ENCODE data around the gene KLHL17. TPM values are rescaled to one million over a fixed set of nuclear protein-coding genes. Genes with fewer than 3 reads are reported as not detected.

KLHL17 gene
- total RNA-seq, 1 experiment from 2014 or later: 41.4 TPM

GRCh38 chr1:999725-1000356 is 39.5 kb downstream of the KLHL17 start, which contains the start of gene HES4:
TSS of gene HES4 (minus strand) at chr1:1000097. CDS start at chr1:999973, 124 bp downstream.
- no peak within 1 kb of the TSS for H3K27ac ChIP-seq (ENCODE audit: insufficient read length, low read depth, low read length)
- no peaks in the 10 kb centered on the region for H3K9me3 Mint-ChIP-seq
- H3K4me2 ChIP-seq (ENCODE audit: insufficient read depth, insufficient read length, low read length): peak within 1 kb of the TSS; percentile 19
- H2BK20ac ChIP-seq (ENCODE audit: low read depth, low read length, poor library complexity, severe bottlenecking): no peak within 1 kb of the TSS
- H2BK15ac ChIP-seq (ENCODE audit: low read depth, low read length): no peak within 1 kb of the TSS
- no peak within 1 kb of the TSS for H2BK5ac ChIP-seq (ENCODE audit: insufficient read length, low read length)
- H2AFZ ChIP-seq (ENCODE audit: low read length): no peak within 1 kb of the TSS
- H3K9ac ChIP-seq (ENCODE audit: extremely low read depth, insufficient read length, low read length): no peak within 1 kb of the TSS
- H3K79me1 ChIP-seq (ENCODE audit: insufficient read depth, low read depth, low read length, poor library complexity, severe bottlenecking): no peaks in the 10 kb centered on the region
- H3K9me3 ChIP-seq (ENCODE audit: control insufficient read depth, low read depth, low read length): no peaks in the 10 kb centered on the region
- H2BK120ac ChIP-seq (ENCODE audit: low read depth, low read length, poor library complexity, severe bottlenecking): no peak within 1 kb of the TSS
- no peak within 1 kb of the TSS for H2AK5ac ChIP-seq (ENCODE audit: insufficient read length, low read length)
- no peak within 1 kb of the TSS for H2BK12ac ChIP-seq (ENCODE audit: insufficient read length, low read depth, low read length)
- no peak within 1 kb of the TSS for H3K56ac ChIP-seq (ENCODE audit: insufficient read length, low read depth, low read length)
- H3K14ac ChIP-seq (ENCODE audit: insufficient read depth, low read length): peak within 1 kb of the TSS; percentile 80
- H3K4me1 ChIP-seq (ENCODE audit: insufficient read depth, low read length): 0 out of 2 replicates have a peak, but pooled peaks cover 1% of the 10 kb centered on the region
- H3K4ac ChIP-seq (ENCODE audit: low read depth, low read length): no peak within 1 kb of the TSS; the same call in 1 of the 2 replicates
- peaks cover 9 to 25% of the 10 kb centered on the region in 2 experiments for H3K4me1 Mint-ChIP-seq
- no peaks in the 10 kb centered on the region for H3K79me2 ChIP-seq (ENCODE audit: insufficient read depth, low read length)
- no CpG with 5 or more reads among the region's 95 CpGs for WGBS (ENCODE audit: extremely low coverage, insufficient read length, low lambda C conversion rate)
- no peaks in the 10 kb centered on the region for H3K36me3 Mint-ChIP-seq (ENCODE audit: insufficient read depth in 1 of 3, low read depth in 3 of 3)
- peak; percentile 91 for DNase-seq
- H3K23ac ChIP-seq (ENCODE audit: insufficient read length, low read depth, low read length): no peak within 1 kb of the TSS
- H3K23me2 ChIP-seq (ENCODE audit: insufficient read length, low read depth, low read length, poor library complexity, severe bottlenecking): peaks cover 20% of the 10 kb centered on the region
- peak within 1 kb of the TSS; percentile 49 to 84 for H3K4me3 Mint-ChIP-seq
- H3K27me3 ChIP-seq (ENCODE audit: insufficient read depth, low read length): peaks cover 37% of the 10 kb centered on the region; the same call in 1 of the 2 replicates
- TF ChIP-seq CTCF (conservative IDR thresholded peaks at IDR 0.05): no peak
- H4K8ac ChIP-seq (replicated peaks; ENCODE audit: insufficient read length, low read depth, low read length): no peak within 1 kb of the TSS
- H3T11ph ChIP-seq (ENCODE audit: low read length): no peak within 1 kb of the TSS
- H3K27ac Mint-ChIP-seq: peak within 1 kb of the TSS in 2 of 3 experiments; percentile 52 to 82; a peak in 3 of 7 replicates
- H3K18ac ChIP-seq (ENCODE audit: insufficient read length, low read depth, low read length): peak within 1 kb of the TSS; percentile 55
- H4K91ac ChIP-seq (ENCODE audit: insufficient read length, low read depth, low read length): no peak within 1 kb of the TSS
- H4K20me1 ChIP-seq (ENCODE audit: control insufficient read depth, insufficient read depth, insufficient read length): no peaks in the 10 kb centered on the region
- H4K5ac ChIP-seq (ENCODE audit: insufficient read length, low read depth, low read length): no peak within 1 kb of the TSS
- H3K27me3 Mint-ChIP-seq (ENCODE audit: low read depth): peaks cover 79% of the 10 kb centered on the region

All from H9 (cell line).